Measurements from ENCODE around the gene RXRA.

DNA sequence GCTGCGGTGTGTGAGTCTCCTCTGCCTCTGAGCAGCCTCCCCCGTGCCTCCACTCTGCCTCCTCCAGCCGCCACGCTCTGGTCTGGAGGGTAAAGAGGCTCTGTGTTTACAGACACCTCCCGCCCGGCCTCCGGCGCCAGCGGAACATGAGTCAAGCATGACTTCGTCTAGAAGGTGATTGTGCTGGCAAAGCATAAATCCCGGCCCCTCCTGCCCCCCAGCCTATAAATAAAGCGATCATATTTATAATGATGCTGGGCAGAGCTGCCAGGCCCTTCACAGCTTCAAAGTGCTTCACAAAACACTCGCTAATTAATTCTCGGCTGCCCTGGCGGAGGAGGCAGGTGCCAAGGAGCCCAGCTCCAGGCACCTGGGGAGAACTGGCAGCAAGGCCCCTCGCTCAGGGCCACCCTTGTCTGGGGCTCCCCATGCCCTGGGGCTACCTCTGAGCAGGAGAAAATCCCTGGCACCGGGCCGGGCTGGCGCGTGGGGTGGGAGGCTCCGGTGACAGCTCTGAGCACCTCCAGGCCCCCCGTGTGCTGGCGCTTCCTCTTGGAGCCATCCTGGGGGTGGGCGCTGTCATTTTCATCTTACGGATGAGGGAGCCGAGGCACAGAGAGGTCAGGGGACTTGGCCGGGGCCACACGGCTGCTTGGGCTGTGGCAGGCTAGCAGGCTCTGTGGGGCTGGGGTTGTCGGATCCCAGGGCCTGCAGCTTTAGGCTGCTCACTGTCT is 87.8 kb downstream of the RXRA start:
- TF ChIP-seq, protein P1, sequence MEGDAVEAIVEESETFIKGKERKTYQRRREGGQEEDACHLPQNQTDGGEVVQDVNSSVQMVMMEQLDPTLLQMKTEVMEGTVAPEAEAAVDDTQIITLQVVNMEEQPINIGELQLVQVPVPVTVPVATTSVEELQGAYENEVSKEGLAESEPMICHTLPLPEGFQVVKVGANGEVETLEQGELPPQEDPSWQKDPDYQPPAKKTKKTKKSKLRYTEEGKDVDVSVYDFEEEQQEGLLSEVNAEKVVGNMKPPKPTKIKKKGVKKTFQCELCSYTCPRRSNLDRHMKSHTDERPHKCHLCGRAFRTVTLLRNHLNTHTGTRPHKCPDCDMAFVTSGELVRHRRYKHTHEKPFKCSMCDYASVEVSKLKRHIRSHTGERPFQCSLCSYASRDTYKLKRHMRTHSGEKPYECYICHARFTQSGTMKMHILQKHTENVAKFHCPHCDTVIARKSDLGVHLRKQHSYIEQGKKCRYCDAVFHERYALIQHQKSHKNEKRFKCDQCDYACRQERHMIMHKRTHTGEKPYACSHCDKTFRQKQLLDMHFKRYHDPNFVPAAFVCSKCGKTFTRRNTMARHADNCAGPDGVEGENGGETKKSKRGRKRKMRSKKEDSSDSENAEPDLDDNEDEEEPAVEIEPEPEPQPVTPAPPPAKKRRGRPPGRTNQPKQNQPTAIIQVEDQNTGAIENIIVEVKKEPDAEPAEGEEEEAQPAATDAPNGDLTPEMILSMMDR (IDR thresholded peaks at IDR 0.05; ENCODE audit: low read length): no peak
- TF ChIP-seq EZH2 (IDR thresholded peaks at IDR 0.05; ENCODE audit: borderline replicate concordance, low read length): no peak
